Keratinocyte (primary cell): Measurements from ENCODE around the gene RNF19B. TPM values are rescaled to one million over a fixed set of nuclear protein-coding genes. Genes with fewer than 3 reads are reported as not detected.
A peak's percentile ranks its signal among the peaks of the same experiment; 100 is the strongest.

Experiments used
- DNase-seq: peaks from one replicate; pipeline ENCODE4 v3.0.0-alpha.2; 2011; ENCODE audit warnings: low read depth, missing footprints, low spot score
- FAIRE-seq: peaks from 2 replicates; lab custom pipeline; 2011; peaks lifted over from hg19 to GRCh38; lab: Jason Lieb, UNC
- H2AFZ ChIP-seq: 2 replicates; pipeline ENCODE4 v1.6.0; 2012; ENCODE audit warnings: low read length, control low read depth, inconsistent platforms; ENCODE audit not compliant: control insufficient read depth
- H3K27ac ChIP-seq: 2 replicates; pipeline ENCODE4 v1.5.1; 2011; ENCODE audit warnings: low read length; ENCODE audit not compliant: control insufficient read depth, insufficient read depth
- H3K27me3 ChIP-seq: 3 replicates; pipeline ENCODE4 v1.6.0; 2011; ENCODE audit warnings: low read length; ENCODE audit not compliant: control insufficient read depth, insufficient read depth; ENCODE audit errors: extremely low read depth
- H3K36me3 ChIP-seq, 2 experiments: 2 replicates in 1 of 2; 3 replicates in 1 of 2; pipeline ENCODE4 v1.5.1; 2011; ENCODE audit warnings: low read length in 2 of 2, mild to moderate bottlenecking in 1 of 2; ENCODE audit not compliant: control insufficient read depth in 2 of 2, insufficient read depth in 2 of 2; ENCODE audit errors: extremely low read depth in 1 of 2
- H3K4me1 ChIP-seq: 3 replicates; pipeline ENCODE4 v1.5.1; 2011; ENCODE audit warnings: low read length; ENCODE audit not compliant: control insufficient read depth, insufficient read depth; ENCODE audit errors: extremely low read depth
- H3K4me2 ChIP-seq: 3 replicates; pipeline ENCODE4 v1.6.0; 2011; ENCODE audit warnings: low read depth, low read length; ENCODE audit not compliant: control insufficient read depth, insufficient read depth; ENCODE audit errors: extremely low read depth
- H3K4me3 ChIP-seq, 3 experiments: fragments of 200-600 bp in 1 of 3; sonication (generic) in 1 of 3; 2 replicates in 2 of 3; 3 replicates in 1 of 3; pipeline ENCODE4 v1.5.1; 2011 to 2016; ENCODE audit warnings: low read length in 3 of 3, mild to moderate bottlenecking in 3 of 3, control low read depth in 2 of 3, inconsistent platforms in 1 of 3, low read depth in 1 of 3, mixed read lengths in 1 of 3, mixed run types in 1 of 3, moderate library complexity in 1 of 3; ENCODE audit not compliant: control insufficient read depth in 2 of 3, insufficient read depth in 2 of 3; ENCODE audit errors: extremely low read depth in 1 of 3
- H3K79me2 ChIP-seq: 2 replicates; pipeline ENCODE4 v1.6.0; 2012; ENCODE audit warnings: low read length; ENCODE audit not compliant: control insufficient read depth, insufficient read depth
- H3K9ac ChIP-seq: 3 replicates; pipeline ENCODE4 v1.6.0; 2011; ENCODE audit warnings: low read length; ENCODE audit not compliant: control insufficient read depth, insufficient read depth; ENCODE audit errors: extremely low read depth
- H3K9me1 ChIP-seq: 3 replicates; pipeline ENCODE4 v1.6.0; 2011; ENCODE audit warnings: low read length; ENCODE audit not compliant: control insufficient read depth, insufficient read depth; ENCODE audit errors: extremely low read depth
- H3K9me3 ChIP-seq: 2 replicates; pipeline ENCODE4 v1.5.1; 2012; ENCODE audit warnings: low read depth, low read length; ENCODE audit not compliant: control insufficient read depth
- H4K20me1 ChIP-seq: 3 replicates; pipeline ENCODE4 v1.6.0; 2011; ENCODE audit warnings: low read length; ENCODE audit not compliant: control insufficient read depth, insufficient read depth; ENCODE audit errors: extremely low read depth
- CTCF ChIP-seq, 3 experiments: IDR thresholded peaks in 1 of 3; conservative IDR thresholded peaks in 1 of 3; optimal IDR thresholded peaks in 1 of 3; 2 replicates in 2 of 3; 3 replicates in 1 of 3; pipeline versions ENCODE3 to v1.5.1; 2011; ENCODE audit warnings: low read length in 3 of 3, mild to moderate bottlenecking in 3 of 3, moderate library complexity in 2 of 3, control low read depth in 1 of 3, inconsistent platforms in 1 of 3; ENCODE audit not compliant: insufficient read depth in 2 of 3; ENCODE audit errors: extremely low read depth in 1 of 3
- EZH2 ChIP-seq: IDR thresholded peaks from one replicate; pipeline ENCODE4 v1.6.1; 2012; ENCODE audit warnings: inconsistent platforms, mild to moderate bottlenecking, low read length, moderate library complexity
- dilution Hi-C: fragments of 300-500 bp; cut with MboI; formaldehyde crosslinking; loops from one replicate; pipeline ENCODE4 v1.7.0; 2020; ENCODE audit warnings: low sequenced_read_pairs; ENCODE audit not compliant: extremely low pct_ligation_motif_present
- polyA plus RNA-seq, 5 experiments: library from polyadenylated mRNA; depleted of rRNA in 3 of 5; stranded (reverse) in 3 of 5; stranded (forward) in 1 of 5; unstranded in 1 of 5; fragments of >200 nt; gene quantifications; 1 replicate in 1 of 5; 2 replicates in 3 of 5; 3 replicates in 1 of 5; pipeline versions ENCODE4 v1.2.1 to v1.2.3, GENCODE V29; 2011 to 2012; ENCODE audit warnings: missing spikeins in 2 of 5, low read depth in 1 of 5, low replicate concordance in 1 of 5

RNF19B gene
- polyA plus RNA-seq, 1 donor (not counting 4 experiments of a cell fraction or from before 2014, with no cell fraction given), result 33.5 TPM

GRCh38 chr1:33003657-33004056 lies 39.0 kb upstream of the RNF19B start:
- Histone ChIP-seq H3K4me3 (no peak overlapping the region), H3K27me3 (no peaks in the 10 kb centered on the region), H3K4me2 (no peak overlapping the region), H3K4me1 (peaks cover 40% of the 10 kb centered on the region), H3K36me3 (peaks cover 4 to 16% of the 10 kb centered on the region in 2 experiments), H2AFZ (no peak overlapping the region), H3K9ac (no peak overlapping the region), H4K20me1 (no peaks in the 10 kb centered on the region), H3K79me2 (no peaks in the 10 kb centered on the region), H3K9me1 (no peaks in the 10 kb centered on the region), H3K27ac (peak overlapping the region; percentile 90), H3K9me3 (no peaks in the 10 kb centered on the region)
- FAIRE-seq (no peak), DNase-seq (no peak)
- no peak for TF ChIP-seq EZH2
- no peak for TF ChIP-seq CTCF (optimal IDR thresholded peaks at IDR 0.05 in 1 of 3, IDR thresholded peaks at IDR 0.05 in 1 of 3, conservative IDR thresholded peaks at IDR 0.05 in 1 of 3; ENCODE audit: extremely low read depth in 1 of 3, insufficient read depth in 2 of 3, low read length in 3 of 3)
- dilution Hi-C loops, result no loop called here

GRCh38 chr1:33002006-33002405 lies 37.4 kb upstream of the RNF19B start:
- H3K9me1 ChIP-seq, result no peaks in the 10 kb centered on the region
- peaks cover 0 to 7% of the 10 kb centered on the region in 2 experiments for H3K36me3 ChIP-seq
- TF ChIP-seq EZH2 (no peak), CTCF (optimal IDR thresholded peaks at IDR 0.05 in 1 of 3, IDR thresholded peaks at IDR 0.05 in 1 of 3, conservative IDR thresholded peaks at IDR 0.05 in 1 of 3; ENCODE audit: extremely low read depth in 1 of 3, insufficient read depth in 2 of 3, low read length in 3 of 3) (no peak)
- H3K4me3 ChIP-seq, result no peak overlapping the region
- DNase-seq, result no peak
- H3K9me3 ChIP-seq, result no peaks in the 10 kb centered on the region
- no peak overlapping the region for H3K27ac ChIP-seq
- H3K79me2 ChIP-seq, result no peaks in the 10 kb centered on the region
- H3K9ac ChIP-seq, result no peak overlapping the region
- H3K4me1 ChIP-seq, result peaks cover 36% of the 10 kb centered on the region
- no peaks in the 10 kb centered on the region for H4K20me1 ChIP-seq
- dilution Hi-C loops, result no loop called here
- H3K27me3 ChIP-seq, result no peaks in the 10 kb centered on the region
- H3K4me2 ChIP-seq, result no peak overlapping the region
- no peak overlapping the region for H2AFZ ChIP-seq
- no peak for FAIRE-seq
